NCI-H187 treated with DMSO at 0.1 percent for 48 hours (cell line): ENCODE results near the gene SAPCD1.

Source experiments
- DNase-seq: peaks from one replicate; lab custom pipeline; 2025; lab: John Stamatoyannopoulos, UW

Gene SAPCD1

GRCh38 chr6:31762356-31762755, at the start of gene SAPCD1:
Gene SAPCD1, plus strand, starts transcription at chr6:31762656. Its CDS starts 399 bp downstream, at chr6:31763055.
- DNase-seq, result no peak

- DNase-seq, result no peak
These were observed 49.0 kb upstream of the SAPCD1 start for GRCh38 chr6:31713465-31713864.

GRCh38 chr6:31713991-31714684, 48.3 kb upstream of the SAPCD1 start:
- DNase-seq, result no peak

GRCh38 chr6:31715022-31715958, 47.2 kb upstream of the SAPCD1 start, which contains the start of gene LY6G6D:
Gene LY6G6D, plus strand, starts transcription at chr6:31715348. Its CDS starts 8 bp downstream, at chr6:31715356.
- no peak for DNase-seq

GRCh38 chr6:31717499-31718222, 44.8 kb upstream of the SAPCD1 start:
- DNase-seq, result no peak

GRCh38 chr6:31718265-31718664, 44.2 kb upstream of the SAPCD1 start:
- DNase-seq, result no peak

GRCh38 chr6:31719001-31719400, 43.5 kb upstream of the SAPCD1 start:
- DNase-seq, result no peak

- no peak for DNase-seq
These were observed 42.2 kb upstream of the SAPCD1 start for GRCh38 chr6:31720196-31720770.

- no peak for DNase-seq
These were observed 41.0 kb upstream of the SAPCD1 start, which contains the start of gene LY6G6C for GRCh38 chr6:31721351-31722020. Gene LY6G6C, minus strand, starts transcription at chr6:31721746. Its CDS starts 67 bp downstream, at chr6:31721679.

- no peak for DNase-seq
These were observed 40.3 kb upstream of the SAPCD1 start for GRCh38 chr6:31722173-31722572.

GRCh38 chr6:31723245-31723979, 39.0 kb upstream of the SAPCD1 start, which contains the start of gene MPIG6B:
Gene MPIG6B, plus strand, starts transcription at chr6:31723373. Its CDS starts 11 bp downstream, at chr6:31723384.
- DNase-seq, result no peak

GRCh38 chr6:31723980-31724691, 38.3 kb upstream of the SAPCD1 start:
- no peak for DNase-seq

GRCh38 chr6:31725502-31726350, 36.7 kb upstream of the SAPCD1 start:
- DNase-seq, result no peak

- no peak for DNase-seq
These were observed 35.3 kb upstream of the SAPCD1 start for GRCh38 chr6:31727034-31727716.

GRCh38 chr6:31727717-31728671, 34.5 kb upstream of the SAPCD1 start:
- DNase-seq, result no peak

- no peak for DNase-seq
These were observed 33.5 kb upstream of the SAPCD1 start, which contains the start of gene DDAH2 for GRCh38 chr6:31728767-31729514. Gene DDAH2, minus strand, starts transcription at chr6:31729299. Its CDS starts 138 bp downstream, at chr6:31729161.
